H9 (cell line): ENCODE results near the gene MYO15A. TPM values are rescaled to one million over a fixed set of nuclear protein-coding genes. Genes with fewer than 3 reads are reported as not detected.

ENCODE experiments used
- DNase-seq: peaks from one replicate; pipeline ENCODE4 v3.0.0-alpha.2; 2017
- H2AFZ ChIP-seq: one replicate; pipeline ENCODE4 v1.6.1; 2013; ENCODE audit warnings: mild to moderate bottlenecking, low read length, control low read depth, moderate library complexity
- H2AK5ac ChIP-seq: 2 replicates; pipeline ENCODE4 v1.6.1; 2013; ENCODE audit warnings: low read length, control low read depth, mixed read lengths; ENCODE audit not compliant: insufficient read length
- H2BK120ac ChIP-seq: one replicate; pipeline ENCODE4 v1.6.1; 2013; ENCODE audit warnings: low read depth, mild to moderate bottlenecking, low read length, control low read depth, inconsistent platforms; ENCODE audit not compliant: poor library complexity, severe bottlenecking
- H2BK12ac ChIP-seq: 2 replicates; pipeline ENCODE4 v1.6.1; 2013; ENCODE audit warnings: low read length, control low read depth, mixed read lengths, low read depth; ENCODE audit not compliant: insufficient read length
- H2BK15ac ChIP-seq: 2 replicates; pipeline ENCODE4 v1.6.1; 2013; ENCODE audit warnings: low read depth, low read length, control low read depth
- H2BK20ac ChIP-seq: one replicate; pipeline ENCODE4 v1.6.1; 2013; ENCODE audit warnings: low read depth, mild to moderate bottlenecking, low read length, control low read depth, inconsistent platforms; ENCODE audit not compliant: poor library complexity, severe bottlenecking
- H2BK5ac ChIP-seq: 2 replicates; pipeline ENCODE4 v1.6.1; 2013; ENCODE audit warnings: low read length, control low read depth, mixed read lengths; ENCODE audit not compliant: insufficient read length
- H3K14ac ChIP-seq: 2 replicates; pipeline ENCODE4 v1.6.1; 2013; ENCODE audit warnings: low read length, control low read depth; ENCODE audit not compliant: insufficient read depth
- H3K18ac ChIP-seq: 2 replicates; pipeline ENCODE4 v1.6.1; 2013; ENCODE audit warnings: low read depth, mild to moderate bottlenecking, mixed read lengths, low read length, control low read depth; ENCODE audit not compliant: insufficient read length
- H3K23ac ChIP-seq: 2 replicates; pipeline ENCODE4 v1.6.1; 2013; ENCODE audit warnings: low read length, control low read depth, mixed read lengths, low read depth; ENCODE audit not compliant: insufficient read length
- H3K23me2 ChIP-seq: 2 replicates; pipeline ENCODE4 v1.6.1; 2013; ENCODE audit warnings: low read depth, mild to moderate bottlenecking, mixed read lengths, low read length, control low read depth; ENCODE audit not compliant: insufficient read length, poor library complexity, severe bottlenecking
- H3K27ac ChIP-seq: 2 replicates; pipeline ENCODE4 v1.5.1; 2013; ENCODE audit warnings: low read length, control low read depth, mixed read lengths, low read depth; ENCODE audit not compliant: insufficient read length
- H3K27me3 ChIP-seq: 2 replicates; pipeline ENCODE4 v1.6.1; 2013; ENCODE audit warnings: low read length, control low read depth, inconsistent platforms; ENCODE audit not compliant: insufficient read depth
- H3K4ac ChIP-seq: 2 replicates; pipeline ENCODE4 v1.6.1; 2013; ENCODE audit warnings: low read depth, mild to moderate bottlenecking, control low read depth, inconsistent platforms, low read length, moderate library complexity
- H3K4me1 ChIP-seq: 2 replicates; pipeline ENCODE4 v1.6.1; 2013; ENCODE audit warnings: low read length, control low read depth, inconsistent platforms; ENCODE audit not compliant: insufficient read depth
- H3K4me2 ChIP-seq: 2 replicates; pipeline ENCODE4 v1.6.1; 2013; ENCODE audit warnings: low read length, control low read depth, mixed read lengths; ENCODE audit not compliant: insufficient read length, insufficient read depth
- H3K56ac ChIP-seq: 2 replicates; pipeline ENCODE4 v1.6.1; 2013; ENCODE audit warnings: low read depth, mild to moderate bottlenecking, mixed read lengths, low read length, control low read depth; ENCODE audit not compliant: insufficient read length
- H3K79me1 ChIP-seq: 2 replicates; pipeline ENCODE4 v1.6.1; 2013; ENCODE audit warnings: low read depth, mild to moderate bottlenecking, moderate library complexity, low read length, control low read depth, inconsistent platforms; ENCODE audit not compliant: insufficient read depth, poor library complexity, severe bottlenecking
- H3K79me2 ChIP-seq: 2 replicates; pipeline ENCODE4 v1.6.1; 2013; ENCODE audit warnings: low read length, control low read depth, inconsistent platforms; ENCODE audit not compliant: insufficient read depth
- H3K9ac ChIP-seq: 2 replicates; pipeline ENCODE4 v1.6.1; 2013; ENCODE audit warnings: low read length, control low read depth, mixed read lengths; ENCODE audit not compliant: insufficient read length; ENCODE audit errors: extremely low read depth
- H3K9me3 ChIP-seq: one replicate; pipeline ENCODE4 v1.6.1; 2013; ENCODE audit warnings: low read depth, low read length, inconsistent platforms; ENCODE audit not compliant: control insufficient read depth
- H3T11ph ChIP-seq: one replicate; pipeline ENCODE4 v1.6.1; 2013; ENCODE audit warnings: mild to moderate bottlenecking, low read length, control low read depth, inconsistent platforms
- H4K20me1 ChIP-seq: one replicate; pipeline ENCODE4 v1.6.1; 2013; ENCODE audit not compliant: control insufficient read depth, insufficient read length, insufficient read depth
- H4K5ac ChIP-seq: 2 replicates; pipeline ENCODE4 v1.6.1; 2013; ENCODE audit warnings: low read depth, mild to moderate bottlenecking, mixed read lengths, low read length, control low read depth; ENCODE audit not compliant: insufficient read length
- H4K8ac ChIP-seq: replicated peaks from 2 replicates; pipeline ENCODE4 v1.6.1; 2013; ENCODE audit warnings: low read length, control low read depth, mixed read lengths, low read depth; ENCODE audit not compliant: insufficient read length
- H4K91ac ChIP-seq: 2 replicates; pipeline ENCODE4 v1.6.1; 2013; ENCODE audit warnings: low read depth, mild to moderate bottlenecking, moderate library complexity, mixed read lengths, low read length, control low read depth; ENCODE audit not compliant: insufficient read length
- H3K27ac Mint-ChIP-seq, 3 experiments: 2 replicates in 2 of 3; 3 replicates in 1 of 3; pipeline ENCODE4 v1.8.0; 2020 to 2021; ENCODE audit warnings: mixed read lengths in 3 of 3, mild to moderate bottlenecking in 1 of 3, moderate library complexity in 1 of 3
- H3K27me3 Mint-ChIP-seq: 2 replicates; pipeline ENCODE4 v1.8.0; 2021; ENCODE audit warnings: low read depth, mild to moderate bottlenecking, moderate library complexity, mixed read lengths
- H3K36me3 Mint-ChIP-seq, 3 experiments: 2 replicates in 2 of 3; 3 replicates in 1 of 3; pipeline ENCODE4 v1.8.0; 2020 to 2021; ENCODE audit warnings: low read depth in 3 of 3, mixed read lengths in 3 of 3; ENCODE audit not compliant: insufficient read depth in 1 of 3
- H3K4me1 Mint-ChIP-seq, 2 experiments: 2 replicates each; pipeline ENCODE4 v1.8.0; 2020; ENCODE audit warnings: mixed read lengths in 2 of 2
- H3K4me3 Mint-ChIP-seq, 2 experiments: 2 replicates in 1 of 2; 3 replicates in 1 of 2; pipeline ENCODE4 v1.8.0; 2020 to 2021; ENCODE audit warnings: mild to moderate bottlenecking in 2 of 2, mixed read lengths in 2 of 2, moderate library complexity in 1 of 2
- H3K9me3 Mint-ChIP-seq, 2 experiments: 2 replicates in 1 of 2; 3 replicates in 1 of 2; pipeline ENCODE4 v1.8.0; 2020; ENCODE audit warnings: mild to moderate bottlenecking in 2 of 2, mixed read lengths in 2 of 2, moderate library complexity in 1 of 2
- WGBS: extraction: QIAGEN DNeasy Blood & Tissue Kit; methylation state at CpG from one replicate; pipeline ENCODE4 v1.1.7; 2013; ENCODE audit warnings: missing lambda C conversion rate, low lambda C conversion rate, mixed read lengths; ENCODE audit not compliant: insufficient read length; ENCODE audit errors: extremely low coverage; 5-methylcytosine and 5-hydroxymethylcytosine counted together
- total RNA-seq: library from RNA; stranded (reverse); gene quantifications from 2 replicates; pipeline ENCODE4 v1.2.1, GENCODE V29; 2021
- TF ChIP-seq, protein P1 (sequence below): fragments of 200-600 bp; sonication (generic); conservative IDR thresholded peaks from 3 replicates; pipeline ENCODE4 v1.8.0; 2021; ENCODE audit warnings: antibody characterized with exemption, mild to moderate bottlenecking

MYO15A gene
- total RNA-seq, 1 experiment from 2014 or later = 2.5 TPM

GRCh38 chr17:18182978-18183333 is 74.4 kb downstream of the MYO15A start:
- peak overlapping the region; percentile 52 for H3K18ac ChIP-seq
- H3K27me3 Mint-ChIP-seq = no peaks in the 10 kb centered on the region
- no peaks in the 10 kb centered on the region for H3K9me3 ChIP-seq
- no peak overlapping the region for H2BK5ac ChIP-seq
- H4K91ac ChIP-seq = no peak overlapping the region
- H3K27ac Mint-ChIP-seq = peak overlapping the region; percentile 99 to 100 (median 99)
- H3K79me2 ChIP-seq = peaks cover 33% of the 10 kb centered on the region; the same call in 1 of the 2 replicates
- no peak overlapping the region for H2BK15ac ChIP-seq
- no CpG with 5 or more reads among the region's 33 CpGs for WGBS
- TF ChIP-seq, protein P1, sequence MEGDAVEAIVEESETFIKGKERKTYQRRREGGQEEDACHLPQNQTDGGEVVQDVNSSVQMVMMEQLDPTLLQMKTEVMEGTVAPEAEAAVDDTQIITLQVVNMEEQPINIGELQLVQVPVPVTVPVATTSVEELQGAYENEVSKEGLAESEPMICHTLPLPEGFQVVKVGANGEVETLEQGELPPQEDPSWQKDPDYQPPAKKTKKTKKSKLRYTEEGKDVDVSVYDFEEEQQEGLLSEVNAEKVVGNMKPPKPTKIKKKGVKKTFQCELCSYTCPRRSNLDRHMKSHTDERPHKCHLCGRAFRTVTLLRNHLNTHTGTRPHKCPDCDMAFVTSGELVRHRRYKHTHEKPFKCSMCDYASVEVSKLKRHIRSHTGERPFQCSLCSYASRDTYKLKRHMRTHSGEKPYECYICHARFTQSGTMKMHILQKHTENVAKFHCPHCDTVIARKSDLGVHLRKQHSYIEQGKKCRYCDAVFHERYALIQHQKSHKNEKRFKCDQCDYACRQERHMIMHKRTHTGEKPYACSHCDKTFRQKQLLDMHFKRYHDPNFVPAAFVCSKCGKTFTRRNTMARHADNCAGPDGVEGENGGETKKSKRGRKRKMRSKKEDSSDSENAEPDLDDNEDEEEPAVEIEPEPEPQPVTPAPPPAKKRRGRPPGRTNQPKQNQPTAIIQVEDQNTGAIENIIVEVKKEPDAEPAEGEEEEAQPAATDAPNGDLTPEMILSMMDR = no peak
- peak overlapping the region; percentile 92 to 95 for H3K4me3 Mint-ChIP-seq
- H3K14ac ChIP-seq = peak overlapping the region; percentile 91
- H2BK12ac ChIP-seq = no peak overlapping the region
- H2BK120ac ChIP-seq = no peak overlapping the region
- H3K79me1 ChIP-seq = peaks cover 7% of the 10 kb centered on the region
- no peak overlapping the region for H3T11ph ChIP-seq
- peaks cover 9% of the 10 kb centered on the region; the same call in 1 of the 2 replicates for H3K4me1 ChIP-seq
- H3K9ac ChIP-seq = peak overlapping the region; percentile 68
- peak overlapping the region; percentile 62 for H3K27ac ChIP-seq
- no peak overlapping the region for H2AK5ac ChIP-seq
- H3K23ac ChIP-seq = no peak overlapping the region
- H3K9me3 Mint-ChIP-seq = no peaks in the 10 kb centered on the region; a peak in 1 of 5 replicates
- peaks cover 45 to 49% of the 10 kb centered on the region in 2 experiments for H3K4me1 Mint-ChIP-seq
- no peak overlapping the region for H2AFZ ChIP-seq
- DNase-seq = no peak
- H2BK20ac ChIP-seq = no peak overlapping the region
- H3K23me2 ChIP-seq = peaks cover 21% of the 10 kb centered on the region
- H3K4ac ChIP-seq = no peak overlapping the region; the same call in 1 of the 2 replicates
- no peak overlapping the region for H4K5ac ChIP-seq
- H3K4me2 ChIP-seq = peak overlapping the region; percentile 37
- H4K8ac ChIP-seq = no peak overlapping the region
- peaks cover 8 to 27% (median 14%) of the 10 kb centered on the region in 3 experiments; a peak in 6 of 7 replicates for H3K36me3 Mint-ChIP-seq
- H4K20me1 ChIP-seq = no peaks in the 10 kb centered on the region
- H3K56ac ChIP-seq = no peak overlapping the region
- no peaks in the 10 kb centered on the region for H3K27me3 ChIP-seq
